Measurements from ENCODE around the gene PXMP4. TPM values are rescaled to one million over a fixed set of nuclear protein-coding genes. Genes with fewer than 3 reads are reported as not detected.

PXMP4 gene
- 3.8 to 8.1 TPM (median 5.9 TPM) in 5 replicates for total RNA-seq (2022; extraction: Qiagen RNA extraction; ENCODE audit: low read depth)

GRCh38 chr20:33719989-33720709, at the start of gene PXMP4:
PXMP4 (minus strand) TSS chr20:33720310; CDS start chr20:33720207, 103 bp downstream.

GRCh38 chr20:33731693-33732165, 11.6 kb upstream of the PXMP4 start, which contains the start of gene ZNF341:
ZNF341 (plus strand) TSS chr20:33731996; CDS start chr20:33732022, 26 bp downstream.

GRCh38 chr20:33686100-33686983, 33.8 kb downstream of the PXMP4 start, which contains the start of gene E2F1:
E2F1 (minus strand) TSS chr20:33686385; CDS start chr20:33686264, 121 bp downstream.

GRCh38 chr20:33674294-33675135, 45.6 kb downstream of the PXMP4 start, which contains the start of gene NECAB3:
NECAB3 (minus strand) TSS chr20:33674428; CDS start chr20:33674352, 76 bp downstream.

GRCh38 chr20:33666293-33667244, 53.5 kb downstream of the PXMP4 start, which contains the start of gene ACTL10:
ACTL10 (plus strand) TSS chr20:33666943; CDS start chr20:33667498, 555 bp downstream.

GRCh38 chr20:33662172-33662571, 57.9 kb downstream of the PXMP4 start, which contains the start of gene C20orf144:
C20orf144 (plus strand) TSS chr20:33662327; CDS start chr20:33662346, 19 bp downstream.

Other genes starting within 250 kb of the PXMP4 start
- gene CBFA2T2, start 230.2 kb downstream of the PXMP4 start, total RNA-seq (2022; extraction: Qiagen RNA extraction; ENCODE audit: low read depth), result 5.0 to 7.5 TPM (median 6.5 TPM) in 5 replicates
- gene C20orf144, start 58.0 kb downstream of the PXMP4 start, total RNA-seq (2022; extraction: Qiagen RNA extraction; ENCODE audit: low read depth), result 0.05 to 0.15 TPM (median 0.10 TPM) in 3 of 5 replicates, not detected in the others
- gene ACTL10, start 53.4 kb downstream of the PXMP4 start, total RNA-seq (2022; extraction: Qiagen RNA extraction; ENCODE audit: low read depth), result 0.05 TPM in 1 of 5 replicates, not detected in the others
- gene NECAB3, start 45.9 kb downstream of the PXMP4 start, total RNA-seq (2022; extraction: Qiagen RNA extraction; ENCODE audit: low read depth), result 9.9 to 13.4 TPM (median 13.1 TPM) in 5 replicates
- gene E2F1, start 33.9 kb downstream of the PXMP4 start, total RNA-seq (2022; extraction: Qiagen RNA extraction; ENCODE audit: low read depth), result 28.9 to 32.1 TPM (median 29.9 TPM) in 5 replicates
- gene ZNF341, start 11.7 kb upstream of the PXMP4 start, total RNA-seq (2022; extraction: Qiagen RNA extraction; ENCODE audit: low read depth), result 2.5 to 5.1 TPM (median 4.1 TPM) in 5 replicates
- gene CHMP4B, start 91.0 kb upstream of the PXMP4 start, total RNA-seq (2022; extraction: Qiagen RNA extraction; ENCODE audit: low read depth), result 168 to 185 TPM (median 179 TPM) in 5 replicates

Data from A549 treated with DMSO at 1 μM for 4 hours (cell line).